HPDE6-E6E7 (cell line): Measurements from ENCODE around the gene PHTF2.
A peak's percentile ranks its signal among the peaks of the same experiment; 100 is the strongest.
"Not testable (repeated sequence)": the region's sequence is repeated elsewhere in the genome, so short reads cannot be mapped to it uniquely, and the experiment has no call there.

Experiments
- DNase-seq: peaks from one replicate; pipeline ENCODE4 v3.0.0; 2011; ENCODE audit warnings: missing footprints; ENCODE audit errors: extremely low spot score

Gene PHTF2

GRCh38 chr7:77830649-77831355, 32.2 kb downstream of the PHTF2 start:
- DNase-seq: no peak

- no peak for DNase-seq
Observed at GRCh38 chr7:77831481-77831880, 32.9 kb downstream of the PHTF2 start.

- DNase-seq: no peak
Observed at GRCh38 chr7:77831953-77832352, 33.4 kb downstream of the PHTF2 start.

GRCh38 chr7:77833136-77833535, 34.6 kb downstream of the PHTF2 start:
- DNase-seq: no peak

GRCh38 chr7:77836425-77836824, 37.9 kb downstream of the PHTF2 start:
- DNase-seq: not testable (repeated sequence)

- no peak for DNase-seq
Observed at GRCh38 chr7:77837275-77837674, 38.7 kb downstream of the PHTF2 start.

- no peak for DNase-seq
Observed at GRCh38 chr7:77837966-77838365, 39.4 kb downstream of the PHTF2 start.

- DNase-seq: no peak
Observed at GRCh38 chr7:77838929-77839491, 40.4 kb downstream of the PHTF2 start.

GRCh38 chr7:77839919-77840318, 41.3 kb downstream of the PHTF2 start:
- DNase-seq: no peak

GRCh38 chr7:77843194-77843593, 44.6 kb downstream of the PHTF2 start:
- DNase-seq: no peak

- no peak for DNase-seq
Observed at GRCh38 chr7:77846317-77847092, 47.9 kb downstream of the PHTF2 start.

- no peak for DNase-seq
Observed at GRCh38 chr7:77855371-77856083, 57.0 kb downstream of the PHTF2 start.

GRCh38 chr7:77858278-77858677, 59.7 kb downstream of the PHTF2 start:
- DNase-seq: no peak

GRCh38 chr7:77859343-77859742, 60.8 kb downstream of the PHTF2 start:
- no peak for DNase-seq

GRCh38 chr7:77862691-77863090, 64.1 kb downstream of the PHTF2 start:
- no peak for DNase-seq

GRCh38 chr7:77863860-77864259, 65.3 kb downstream of the PHTF2 start:
- DNase-seq: no peak

GRCh38 chr7:77866370-77866769, 67.8 kb downstream of the PHTF2 start:
- DNase-seq: no peak

- DNase-seq: peak; percentile 28
Observed at GRCh38 chr7:77866786-77867536, 68.4 kb downstream of the PHTF2 start.

GRCh38 chr7:77867537-77867865, 68.9 kb downstream of the PHTF2 start:
- DNase-seq: no peak

- DNase-seq: not testable (repeated sequence)
Observed at GRCh38 chr7:77872256-77872655, 73.7 kb downstream of the PHTF2 start.

GRCh38 chr7:77873416-77874327, 75.1 kb downstream of the PHTF2 start:
- DNase-seq: not testable (repeated sequence)
